Parathyroid adenoma (tissue), 2 donors: ENCODE results near the gene PRAME.

Source experiments
- H2AFZ ChIP-seq: fragments of 300-600 bp; sonication (generic); one replicate; pipeline ENCODE4 v1.7.0; 2017; ENCODE audit warnings: antibody characterized with exemption, mild to moderate bottlenecking
- H3K27ac ChIP-seq: fragments of 300-600 bp; sonication (generic); one replicate; pipeline ENCODE4 v1.7.0; 2017
- H3K27me3 ChIP-seq: fragments of 300-600 bp; sonication (generic); one replicate; pipeline ENCODE4 v1.7.0; 2017; ENCODE audit warnings: low read length; ENCODE audit not compliant: control insufficient read depth, insufficient read depth
- H3K36me3 ChIP-seq: fragments of 300-600 bp; sonication (generic); one replicate; pipeline ENCODE4 v1.7.0; 2017; ENCODE audit warnings: low read length; ENCODE audit not compliant: control insufficient read depth, insufficient read depth
- H3K4me1 ChIP-seq: fragments of 300-600 bp; sonication (generic); one replicate; pipeline ENCODE4 v1.7.0; 2017; ENCODE audit warnings: control low read depth
- H3K4me2 ChIP-seq: fragments of 300-600 bp; sonication (generic); one replicate; pipeline ENCODE4 v1.7.0; 2017; ENCODE audit warnings: low read length
- H3K4me3 ChIP-seq: fragments of 300-600 bp; sonication (generic); one replicate; pipeline ENCODE4 v1.7.0; 2017; ENCODE audit warnings: low read depth, low read length
- H3K79me2 ChIP-seq: fragments of 300-600 bp; sonication (generic); one replicate; pipeline ENCODE4 v1.7.0; 2017; ENCODE audit warnings: control low read depth
- H3K9ac ChIP-seq: fragments of 300-600 bp; sonication (generic); one replicate; pipeline ENCODE4 v1.7.0; 2017; ENCODE audit warnings: mild to moderate bottlenecking
- H3K9me3 ChIP-seq: fragments of 300-600 bp; sonication (generic); one replicate; pipeline ENCODE4 v1.7.0; 2017; ENCODE audit warnings: low read length; ENCODE audit not compliant: control insufficient read depth
- CTCF ChIP-seq: fragments of 300-600 bp; sonication (generic); IDR thresholded peaks from one replicate; pipeline ENCODE4 v1.7.0; 2017; ENCODE audit warnings: antibody characterized with exemption, mild to moderate bottlenecking
- donor health status: primary hyperparathyroidism.

Gene PRAME

DNA sequence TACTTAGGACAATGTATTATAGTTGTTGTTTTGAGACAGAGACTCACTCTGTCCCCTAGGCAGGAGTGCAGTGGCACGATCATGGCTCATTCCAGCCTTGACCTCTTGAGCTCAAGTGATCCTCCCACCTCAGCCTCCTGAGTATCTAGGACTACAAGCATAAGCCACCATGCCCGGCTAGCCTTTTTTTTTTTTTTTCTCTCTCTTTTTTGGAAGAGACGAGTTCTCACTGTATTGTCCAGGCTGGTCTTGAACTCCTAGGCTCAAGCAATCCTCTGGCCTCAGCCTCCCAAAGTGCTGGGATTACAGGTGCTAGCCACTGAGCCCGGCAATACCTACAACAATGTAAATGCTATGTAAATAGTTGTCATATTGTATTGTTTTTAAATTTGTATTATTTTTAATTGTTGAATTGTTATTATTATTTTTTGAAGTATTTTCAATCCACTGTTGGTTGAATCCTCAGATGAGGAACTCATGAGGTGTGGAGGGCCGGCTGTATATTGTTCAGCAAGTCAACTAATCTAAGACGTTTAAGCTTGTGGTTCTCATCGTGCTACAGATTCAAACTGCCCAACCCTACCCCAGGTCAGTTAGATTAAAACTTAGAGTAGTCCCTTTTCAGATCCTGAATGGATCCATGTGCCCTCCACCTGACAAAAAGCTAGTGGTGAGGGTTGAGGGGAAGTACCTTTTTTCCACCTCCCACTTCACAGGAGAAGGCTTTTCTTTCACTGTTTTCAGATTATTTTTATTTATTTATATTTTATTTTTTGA, 27.1 kb downstream of the PRAME start:
- no peak overlapping the region for H3K9ac ChIP-seq
- no peaks in the 10 kb centered on the region for H3K9me3 ChIP-seq
- no peak overlapping the region for H3K4me2 ChIP-seq
- no peak overlapping the region for H3K27ac ChIP-seq
- no peak for TF ChIP-seq CTCF
- no peaks in the 10 kb centered on the region for H3K79me2 ChIP-seq
- no peaks in the 10 kb centered on the region for H3K4me1 ChIP-seq
- H3K27me3 ChIP-seq: no peaks in the 10 kb centered on the region
- no peaks in the 10 kb centered on the region for H3K36me3 ChIP-seq
- no peak overlapping the region for H3K4me3 ChIP-seq
- no peak overlapping the region for H2AFZ ChIP-seq

DNA sequence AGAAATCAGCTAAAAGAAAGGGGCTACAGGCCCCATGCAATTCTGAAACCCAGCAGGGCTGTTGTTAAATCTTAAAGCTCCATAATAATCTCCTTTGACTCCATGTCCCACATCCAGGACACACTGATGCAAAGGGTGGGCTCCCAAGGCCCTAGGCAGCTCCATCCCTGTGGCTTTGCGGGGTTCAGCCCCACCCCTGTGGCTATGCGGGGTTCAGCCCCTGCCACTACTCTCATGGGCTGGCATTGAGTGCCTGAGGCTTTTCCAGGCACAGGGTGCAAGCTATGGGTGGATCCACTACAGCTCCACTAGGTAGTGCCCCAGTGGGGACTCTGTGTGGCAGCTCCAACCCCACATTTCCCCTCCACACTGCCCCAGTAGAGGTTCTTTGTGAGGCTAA, 30.3 kb downstream of the PRAME start:
- Histone ChIP-seq H2AFZ (no peak overlapping the region), H3K9me3 (no peaks in the 10 kb centered on the region), H3K27me3 (no peaks in the 10 kb centered on the region), H3K36me3 (no peaks in the 10 kb centered on the region), H3K4me3 (no peak overlapping the region), H3K9ac (no peak overlapping the region), H3K27ac (no peak overlapping the region), H3K4me2 (no peak overlapping the region), H3K4me1 (no peaks in the 10 kb centered on the region), H3K79me2 (no peaks in the 10 kb centered on the region)
- TF ChIP-seq CTCF: no peak

DNA sequence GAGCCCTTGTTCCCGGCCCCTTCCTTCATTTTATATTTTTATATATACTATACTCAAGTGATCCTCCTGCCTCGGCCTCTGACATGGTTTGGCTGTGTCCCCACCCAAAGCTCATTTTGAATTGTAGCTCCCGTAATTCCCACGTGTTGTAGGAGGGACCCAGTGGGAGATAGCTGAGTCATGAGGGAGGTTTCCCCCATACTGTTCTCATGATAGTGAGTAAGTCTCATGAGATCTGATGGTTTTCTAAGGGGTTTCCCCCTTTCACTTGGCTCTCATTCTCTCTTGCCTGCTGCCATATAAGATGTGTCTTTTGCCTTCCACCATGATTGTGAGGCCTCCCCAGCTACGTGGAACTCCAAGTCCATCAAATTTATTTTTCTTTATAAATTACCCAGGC, 31.8 kb downstream of the PRAME start:
- no peak for TF ChIP-seq CTCF
- H3K4me1 ChIP-seq: no peaks in the 10 kb centered on the region
- H3K4me3 ChIP-seq: no peak overlapping the region
- H3K27ac ChIP-seq: no peak overlapping the region
- no peaks in the 10 kb centered on the region for H3K9me3 ChIP-seq
- H3K27me3 ChIP-seq: no peaks in the 10 kb centered on the region
- no peak overlapping the region for H2AFZ ChIP-seq
- no peaks in the 10 kb centered on the region for H3K36me3 ChIP-seq
- no peak overlapping the region for H3K4me2 ChIP-seq
- no peak overlapping the region for H3K9ac ChIP-seq
- no peaks in the 10 kb centered on the region for H3K79me2 ChIP-seq

GRCh38 chr22:22526125-22526912, 32.7 kb downstream of the PRAME start:
- no peak overlapping the region for H2AFZ ChIP-seq
- no peak overlapping the region for H3K4me3 ChIP-seq
- no peak overlapping the region for H3K4me2 ChIP-seq
- no peak overlapping the region for H3K27ac ChIP-seq
- no peaks in the 10 kb centered on the region for H3K9me3 ChIP-seq
- no peak overlapping the region for H3K9ac ChIP-seq
- no peaks in the 10 kb centered on the region for H3K79me2 ChIP-seq
- no peaks in the 10 kb centered on the region for H3K36me3 ChIP-seq
- TF ChIP-seq CTCF: no peak
- no peaks in the 10 kb centered on the region for H3K4me1 ChIP-seq
- H3K27me3 ChIP-seq: no peaks in the 10 kb centered on the region
